Measurements from ENCODE around the gene PTGDR.

The PTGDR gene

DNA sequence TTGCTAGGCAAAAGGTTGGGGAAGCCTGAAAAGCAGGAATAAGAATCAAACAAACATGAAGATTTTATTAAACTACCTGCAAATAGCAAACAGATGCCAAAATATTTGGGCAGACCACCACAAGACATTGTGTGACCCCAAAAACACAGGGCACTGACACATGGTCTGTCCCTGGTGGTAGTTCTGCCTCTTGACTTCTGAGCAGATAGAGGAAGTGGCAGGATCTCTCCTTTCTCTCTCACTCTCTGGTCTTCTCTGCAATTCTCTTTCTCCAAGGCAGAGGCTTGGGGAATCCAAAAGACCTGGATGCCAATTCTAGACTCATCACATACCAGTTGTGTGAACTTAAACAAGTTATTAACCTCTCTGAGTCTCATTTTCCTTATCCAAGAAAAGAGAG, 4.3 kb upstream of the PTGDR start:
- no peak for DNase-seq (ENCODE audit: low read depth in 3 of 3)

DNA sequence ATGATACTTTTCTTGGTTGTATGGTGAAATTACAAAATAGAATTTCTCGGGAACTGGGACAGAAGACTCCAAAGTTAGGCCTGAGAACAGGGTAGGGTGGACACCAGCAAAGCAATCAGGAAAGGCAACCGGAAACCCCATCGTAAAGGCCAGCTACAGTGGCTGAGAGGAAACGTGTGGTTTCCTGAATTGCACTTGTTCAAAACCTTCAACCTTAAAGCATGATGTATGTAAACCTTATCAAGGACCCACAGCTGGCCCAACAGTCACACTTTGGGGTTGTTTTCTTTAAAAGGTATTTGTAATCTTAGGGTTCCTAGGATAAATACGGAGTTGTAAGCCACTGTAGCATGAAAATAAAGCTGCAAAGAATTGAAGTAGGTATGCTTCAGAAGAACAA, 2.2 kb upstream of the PTGDR start:
- no peak for DNase-seq (ENCODE audit: low read depth in 3 of 3)

DNA sequence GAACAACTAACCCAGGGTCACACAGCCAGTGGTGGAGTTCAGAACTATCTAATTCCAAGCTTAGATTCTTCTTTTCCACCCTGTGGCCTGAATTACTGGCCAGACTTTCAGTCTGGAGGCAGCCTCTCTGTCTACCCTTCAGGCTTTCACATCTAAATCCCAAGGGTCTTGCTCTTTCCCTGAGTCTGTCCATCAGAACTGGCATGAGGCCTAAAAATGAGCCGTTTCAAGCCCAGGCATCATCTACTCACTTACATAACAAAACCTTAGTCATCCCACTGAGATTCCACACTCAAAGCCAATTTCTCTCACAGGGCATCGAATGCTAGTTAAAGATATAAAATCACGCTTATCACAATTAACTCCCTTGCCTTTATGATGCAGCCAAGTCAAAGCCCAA, 1.3 kb upstream of the PTGDR start:
- DNase-seq (ENCODE audit: low read depth in 3 of 3) = no peak

GRCh38 chr14:52266782-52267181, 716 bp upstream of the PTGDR start:
- no peak for DNase-seq (ENCODE audit: low read depth in 3 of 3)

DNA sequence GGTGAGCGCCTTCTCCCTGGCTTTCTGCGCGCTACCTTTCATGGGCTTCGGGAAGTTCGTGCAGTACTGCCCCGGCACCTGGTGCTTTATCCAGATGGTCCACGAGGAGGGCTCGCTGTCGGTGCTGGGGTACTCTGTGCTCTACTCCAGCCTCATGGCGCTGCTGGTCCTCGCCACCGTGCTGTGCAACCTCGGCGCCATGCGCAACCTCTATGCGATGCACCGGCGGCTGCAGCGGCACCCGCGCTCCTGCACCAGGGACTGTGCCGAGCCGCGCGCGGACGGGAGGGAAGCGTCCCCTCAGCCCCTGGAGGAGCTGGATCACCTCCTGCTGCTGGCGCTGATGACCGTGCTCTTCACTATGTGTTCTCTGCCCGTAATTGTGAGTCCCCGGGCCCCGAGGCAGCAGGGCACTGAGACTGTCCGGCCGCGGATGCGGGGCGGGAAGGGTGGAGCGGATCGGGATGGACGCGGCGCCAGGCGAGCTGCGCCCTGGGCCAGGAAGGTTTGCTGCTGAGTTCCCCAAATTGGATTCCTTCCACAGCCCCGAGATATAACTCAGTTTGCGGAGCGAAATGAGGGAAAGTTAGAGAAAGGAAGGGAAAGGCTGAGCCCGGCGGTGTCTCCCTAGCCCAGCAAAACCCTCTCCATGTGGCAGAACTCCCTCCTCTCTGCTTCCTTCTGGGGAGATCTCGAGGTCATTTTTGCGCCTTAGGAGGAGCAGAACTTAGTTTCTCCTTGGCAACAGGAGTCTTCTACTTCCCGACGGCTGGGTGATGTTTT, 972 bp downstream of the PTGDR start:
- peak in 1 of 3 experiments; percentile 0 for DNase-seq (ENCODE audit: low read depth in 3 of 3)

GRCh38 chr14:52269100-52269499, 1.6 kb downstream of the PTGDR start:
- DNase-seq (ENCODE audit: low read depth in 3 of 3) = no peak

DNA sequence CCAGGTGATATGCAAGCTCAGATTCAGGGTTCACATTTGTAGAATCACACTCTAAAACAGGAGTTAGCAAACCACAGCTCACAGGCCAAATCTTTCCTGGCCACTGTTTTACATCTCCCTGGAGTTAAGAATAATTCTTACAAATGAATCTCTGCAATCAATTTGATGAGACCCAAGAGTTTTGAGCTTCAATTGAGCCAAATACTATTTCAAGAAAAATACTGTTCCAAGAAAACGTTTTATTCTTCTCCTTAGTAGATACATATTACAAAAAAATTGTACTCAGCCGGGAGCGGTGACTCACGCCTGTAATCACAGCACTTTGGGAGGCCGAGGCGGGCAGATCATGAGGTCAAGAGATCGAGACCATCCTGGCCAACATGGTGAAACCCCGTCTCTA, 2.5 kb downstream of the PTGDR start:
- DNase-seq (ENCODE audit: low read depth in 3 of 3) = no peak

GRCh38 chr14:52271538-52271937, 4.0 kb downstream of the PTGDR start:
- no peak for DNase-seq (ENCODE audit: low read depth in 3 of 3)

GRCh38 chr14:52272375-52272774, 4.9 kb downstream of the PTGDR start:
- DNase-seq (ENCODE audit: low read depth in 3 of 3) = no peak

GRCh38 chr14:52275372-52275771, 7.9 kb downstream of the PTGDR start:
- DNase-seq (ENCODE audit: low read depth in 3 of 3) = no peak

- DNase-seq (ENCODE audit: low read depth in 3 of 3) = no peak
These were observed 10.1 kb downstream of the PTGDR start for GRCh38 chr14:52277552-52277951.

- DNase-seq (ENCODE audit: low read depth in 3 of 3) = no peak
These were observed 11.9 kb downstream of the PTGDR start for GRCh38 chr14:52279408-52279807.

DNA sequence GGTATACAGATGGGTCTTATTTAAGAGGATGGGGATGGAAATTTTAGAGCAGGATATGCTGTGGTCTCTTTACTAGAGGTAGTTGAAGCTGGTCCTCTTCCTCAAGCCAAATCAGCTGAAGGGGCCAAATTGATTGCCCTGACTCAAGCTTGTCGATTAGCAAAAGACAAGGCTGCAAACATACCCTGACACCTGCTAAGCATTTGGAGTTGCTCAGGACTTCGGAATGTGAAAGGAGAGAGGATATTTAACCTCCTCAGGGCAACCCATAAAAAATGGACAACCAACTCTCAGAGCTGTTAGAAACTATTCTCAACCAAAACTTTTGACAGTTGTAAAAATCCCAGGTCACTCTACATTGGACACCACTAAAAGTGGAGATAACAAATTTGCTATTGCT, 15.6 kb downstream of the PTGDR start:
- DNase-seq (ENCODE audit: low read depth in 3 of 3) = no peak

DNA sequence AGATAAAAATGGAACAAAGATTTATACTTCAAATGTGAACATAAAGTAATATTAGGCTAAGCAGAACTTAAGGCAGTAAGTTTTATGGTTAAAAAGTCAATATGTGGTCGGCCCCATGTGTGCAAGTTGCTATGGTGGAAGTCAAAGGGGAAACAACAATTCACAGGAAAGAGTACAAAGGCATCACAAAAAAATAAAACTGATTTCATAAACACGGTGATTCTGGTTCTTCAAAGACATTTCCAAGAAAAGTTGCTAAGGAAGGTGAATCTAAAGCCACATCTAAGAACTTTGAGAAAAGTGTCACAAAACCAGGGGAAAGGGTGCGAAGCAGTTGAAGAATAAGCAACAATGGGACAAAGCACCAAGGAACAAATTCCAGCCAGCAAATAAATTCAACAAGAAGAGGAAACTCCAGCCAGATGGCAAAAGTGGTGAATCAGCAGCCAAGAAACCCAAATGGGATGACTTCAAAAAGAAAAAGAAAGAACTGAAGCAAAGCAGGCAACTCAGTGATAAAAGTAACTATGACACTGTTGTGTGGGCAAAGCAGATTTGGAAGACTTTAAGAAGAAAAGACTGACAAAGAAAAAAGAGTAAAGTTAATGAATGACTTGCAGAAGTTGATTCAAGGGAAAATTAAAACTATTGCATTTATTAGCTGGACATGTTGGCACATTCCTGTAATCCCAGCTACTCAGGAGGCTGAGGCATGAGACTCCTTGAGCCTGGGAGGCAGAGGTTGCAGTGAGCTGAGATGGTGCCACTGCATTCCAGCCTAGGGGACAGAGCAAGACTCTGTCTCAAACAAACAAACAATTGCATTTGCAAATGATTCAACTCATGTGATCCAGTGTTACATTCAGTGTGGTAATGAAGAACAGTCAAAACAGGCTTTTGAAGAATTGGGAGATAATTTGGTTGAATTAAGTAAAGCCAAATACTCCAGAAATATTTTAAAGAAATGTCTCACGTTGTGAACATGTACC, 19.5 kb downstream of the PTGDR start:
- no peak for DNase-seq (ENCODE audit: low read depth in 3 of 3)

GRCh38 chr14:52296378-52296777, 28.9 kb downstream of the PTGDR start:
- DNase-seq (ENCODE audit: low read depth in 3 of 3) = no peak

GRCh38 chr14:52298795-52299194, 31.3 kb downstream of the PTGDR start:
- DNase-seq (ENCODE audit: low read depth in 3 of 3) = no peak

- no peak for DNase-seq (ENCODE audit: low read depth in 3 of 3)
These were observed 32.3 kb downstream of the PTGDR start for GRCh38 chr14:52299692-52300278.

DNA sequence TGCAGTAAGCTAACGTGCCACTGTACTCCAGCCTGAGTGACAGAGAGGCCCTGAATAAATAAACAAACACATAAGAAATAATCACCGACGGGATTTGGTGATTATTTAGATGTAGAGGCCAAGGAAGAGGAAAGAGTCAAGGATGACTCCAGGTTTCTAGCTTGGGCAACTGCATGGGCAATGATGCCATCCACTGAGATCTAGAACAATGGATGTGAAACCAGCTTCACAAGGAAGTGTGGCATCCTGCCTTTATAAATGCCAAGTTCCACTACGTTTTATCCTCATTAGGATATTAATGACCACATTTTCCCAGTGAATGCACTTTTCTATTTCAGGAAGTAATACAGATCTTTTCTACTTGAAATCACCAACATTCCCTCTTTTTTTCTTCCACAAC, 35.7 kb downstream of the PTGDR start:
- DNase-seq (ENCODE audit: low read depth in 3 of 3) = no peak

DNA sequence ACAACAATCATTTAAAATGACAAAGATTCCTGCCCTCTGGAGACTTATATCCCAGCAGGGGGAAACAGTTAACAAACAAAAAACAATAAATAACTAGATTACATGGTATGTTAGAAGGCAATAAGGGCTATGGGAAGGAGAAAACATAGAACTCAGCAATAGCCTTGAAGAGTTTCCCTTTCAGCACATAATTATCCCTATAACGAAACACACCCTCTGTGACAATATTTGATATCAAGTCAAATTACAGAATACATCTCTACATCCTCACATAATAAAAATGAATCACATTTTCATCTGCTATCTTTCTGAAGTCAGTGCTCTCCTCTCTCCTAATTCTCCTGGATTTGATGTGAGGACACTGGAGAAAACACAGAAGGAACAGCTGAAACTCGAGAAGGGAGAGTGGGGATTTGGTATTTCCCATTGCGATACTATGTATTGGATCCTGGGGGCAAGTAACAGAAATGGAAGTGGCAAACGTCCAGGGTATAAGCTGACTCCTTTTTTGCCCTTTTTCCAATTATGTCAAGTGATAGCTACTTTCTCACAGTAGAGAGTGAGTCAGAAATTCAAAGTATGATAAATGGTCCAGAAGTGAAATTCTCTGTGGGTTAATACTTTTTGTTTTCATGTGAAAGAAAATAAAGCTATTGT, 36.9 kb downstream of the PTGDR start:
- DNase-seq (ENCODE audit: low read depth in 3 of 3) = no peak

- DNase-seq (ENCODE audit: low read depth in 3 of 3) = no peak
These were observed 37.5 kb downstream of the PTGDR start for GRCh38 chr14:52305014-52305413.

GRCh38 chr14:52307376-52307775, 39.9 kb downstream of the PTGDR start:
- no peak for DNase-seq (ENCODE audit: low read depth in 3 of 3)

DNA sequence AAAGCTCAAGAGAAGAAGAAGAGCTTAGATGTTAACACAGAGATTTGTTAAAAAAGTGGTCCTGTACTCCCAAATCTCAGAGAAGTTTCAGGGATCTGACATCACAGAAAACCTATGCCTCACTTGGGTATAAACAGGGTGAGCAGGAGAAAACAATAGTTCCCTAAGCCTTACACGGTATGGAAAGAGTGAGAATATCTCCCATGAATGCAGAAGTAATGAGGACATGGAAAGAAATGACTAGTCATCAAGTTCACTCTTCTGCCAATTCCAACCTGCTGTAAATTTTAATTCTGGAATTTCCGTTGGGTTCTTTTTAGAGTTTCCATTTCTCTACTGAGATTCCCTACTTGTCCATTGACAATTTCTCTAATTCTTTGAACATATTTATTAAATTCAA, 40.4 kb downstream of the PTGDR start:
- no peak for DNase-seq (ENCODE audit: low read depth in 3 of 3)

Measured in stimulated activated CD4-positive, alpha-beta T cell treated with anti-CD3 and anti-CD28 coated beads, TNF-alpha, amount 100 ng/mL, for 4 hours (primary cell).